Omental fat pad (tissue), 4 donors: ENCODE results near the gene SOBP. TPM values are rescaled to one million over a fixed set of nuclear protein-coding genes. Genes with fewer than 3 reads are reported as not detected.

ENCODE experiments used
- ATAC-seq: fragments of 150-250 bp; one replicate; pipeline ENCODE4 v1.9.1; 2016; ENCODE audit warnings: mild to moderate bottlenecking, moderate library complexity; ENCODE audit not compliant: low FRiP score
- DNase-seq: peaks from one replicate; pipeline ENCODE4 v3.0.0-alpha.2; 2019; ENCODE audit warnings: low spot score
- CTCF ChIP-seq, 3 donors: fragments of 450-650 bp; IDR thresholded peaks; one replicate each; pipeline ENCODE4 v1.5.1; 2016 to 2017; ENCODE audit warnings: antibody characterized with exemption in 3 of 3, mild to moderate bottlenecking in 3 of 3, moderate library complexity in 2 of 3
- total RNA-seq, 4 donors: library from RNA; depleted of rRNA; stranded (reverse); fragments of >200 nt; gene quantifications; one replicate each; pipeline ENCODE4 v1.1.0, GENCODE V29; 2016

Gene SOBP
- total RNA-seq, 4 donors from 2014 or later = 1.9 to 9.6 (median 4.0) TPM

GRCh38 chr6:107666981-107667601, 177.2 kb downstream of the SOBP start:
- no peak for ATAC-seq
- TF ChIP-seq CTCF (IDR thresholded peaks at IDR 0.05) = no peak
- no peak for DNase-seq

GRCh38 chr6:107667790-107668189, 177.9 kb downstream of the SOBP start:
- no peak for TF ChIP-seq CTCF (IDR thresholded peaks at IDR 0.05)
- DNase-seq (no peak), ATAC-seq (no peak)

GRCh38 chr6:107668743-107669474, 179.0 kb downstream of the SOBP start:
- no peak for DNase-seq
- no peak for ATAC-seq
- no peak for TF ChIP-seq CTCF (IDR thresholded peaks at IDR 0.05)

GRCh38 chr6:107670792-107671199, 180.9 kb downstream of the SOBP start:
- TF ChIP-seq CTCF (IDR thresholded peaks at IDR 0.05) = no peak
- no peak for DNase-seq
- ATAC-seq = no peak

- no peak for DNase-seq
- no peak for TF ChIP-seq CTCF (IDR thresholded peaks at IDR 0.05)
- no peak for ATAC-seq
These were observed 183.2 kb downstream of the SOBP start for GRCh38 chr6:107673076-107673494.

- ATAC-seq (peak; percentile 87), DNase-seq (peak; percentile 32)
- peak in 1 of 3 donors; percentile 22 for TF ChIP-seq CTCF (IDR thresholded peaks at IDR 0.05)
These were observed 185.2 kb downstream of the SOBP start for GRCh38 chr6:107674995-107675738.
